Prostate gland (tissue), 2 donors: ENCODE results near the gene APLF. TPM values are rescaled to one million over a fixed set of nuclear protein-coding genes. Genes with fewer than 3 reads are reported as not detected.

ENCODE experiments used
- DNase-seq: peaks from one replicate; pipeline ENCODE4 v3.0.0-alpha.2; 2019; ENCODE audit warnings: low spot score
- H3K27ac ChIP-seq, 2 donors: fragments of 200-600 bp; sonication (generic); 2 replicates each; pipeline ENCODE4 v1.5.1; 2017 to 2019
- H3K27me3 ChIP-seq: fragments of 200-600 bp; sonication (generic); replicated peaks from 2 replicates; pipeline ENCODE4 v1.5.1; 2019; ENCODE audit not compliant: insufficient read depth
- H3K36me3 ChIP-seq, 2 donors: fragments of 200-600 bp; sonication (generic); 1 replicate in 1 of 2; 2 replicates in 1 of 2; pipeline versions ENCODE4 v1.5.1 to v1.8.1; 2017 to 2019
- H3K4me1 ChIP-seq: fragments of 200-600 bp; sonication (generic); replicated peaks from 2 replicates; pipeline ENCODE4 v1.5.1; 2019
- H3K4me3 ChIP-seq, 2 donors: fragments of 200-600 bp; sonication (generic); 2 replicates each; pipeline ENCODE4 v1.5.1; 2017 to 2019
- H3K9me3 ChIP-seq: fragments of 200-600 bp; sonication (generic); 2 replicates; pipeline ENCODE4 v1.5.1; 2017
- POLR2A ChIP-seq: fragments of 450-650 bp; IDR thresholded peaks from one replicate; pipeline ENCODE4 v1.6.1; 2016; ENCODE audit warnings: antibody characterized with exemption, mild to moderate bottlenecking
- POLR2AphosphoS5 ChIP-seq: sonication (generic); formaldehyde crosslinking; IDR thresholded peaks from one replicate; pipeline ENCODE4 v1.6.1; 2017; ENCODE audit warnings: antibody characterized with exemption
- WGBS: methylation state at CpG from one replicate; pipeline ENCODE4 v1.1.5; 2018; 5-methylcytosine and 5-hydroxymethylcytosine counted together
- intact Hi-C: fragments of 100-400 bp; cut with DNase I; formaldehyde crosslinking; loops from one replicate; pipeline ENCODE4 v1.14.2; 2022
- total RNA-seq, 2 donors: library from RNA; depleted of rRNA; stranded (reverse); fragments of >200 nt; gene quantifications; one replicate each; pipeline ENCODE4 v1.1.0, GENCODE V29; 2016
- TF ChIP-seq, protein P1 (sequence below), 4 experiments: fragments of 200-600 bp in 2 of 4; fragments of 450-650 bp in 2 of 4; sonication (generic) in 2 of 4; IDR thresholded peaks; 1 replicate in 3 of 4; 2 replicates in 1 of 4; pipeline ENCODE4 v1.5.1; 2016 to 2019; ENCODE audit warnings: antibody characterized with exemption in 4 of 4, mild to moderate bottlenecking in 2 of 4, moderate library complexity in 2 of 4

APLF gene
- total RNA-seq, 2 donors from 2014 or later = 7.3 to 10.2 TPM

DNA sequence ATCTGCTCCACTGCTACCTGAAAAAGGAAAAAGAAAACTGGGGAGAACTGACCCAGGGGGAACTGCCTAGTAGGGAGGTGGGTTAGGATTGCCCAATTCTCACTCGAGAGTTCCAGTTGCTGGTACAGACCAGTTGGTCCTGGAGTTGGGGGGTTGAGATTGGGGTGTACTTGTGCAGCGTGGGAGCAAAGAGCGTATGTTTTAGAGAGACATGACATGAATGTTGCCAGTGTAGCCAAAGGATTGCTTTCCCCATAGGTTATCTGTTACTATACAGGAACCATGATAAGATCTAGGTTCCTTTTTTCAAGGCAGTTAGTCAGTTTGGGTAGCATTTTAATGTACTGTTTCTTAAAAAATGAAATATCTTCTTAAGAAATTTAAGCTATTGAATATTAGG lies 68.6 kb downstream of the APLF start:
- no peaks in the 10 kb centered on the region for H3K9me3 ChIP-seq
- no peak overlapping the region for H3K27ac ChIP-seq
- no peaks in the 10 kb centered on the region for H3K27me3 ChIP-seq
- H3K4me1 ChIP-seq = no peaks in the 10 kb centered on the region
- TF ChIP-seq, protein P1, sequence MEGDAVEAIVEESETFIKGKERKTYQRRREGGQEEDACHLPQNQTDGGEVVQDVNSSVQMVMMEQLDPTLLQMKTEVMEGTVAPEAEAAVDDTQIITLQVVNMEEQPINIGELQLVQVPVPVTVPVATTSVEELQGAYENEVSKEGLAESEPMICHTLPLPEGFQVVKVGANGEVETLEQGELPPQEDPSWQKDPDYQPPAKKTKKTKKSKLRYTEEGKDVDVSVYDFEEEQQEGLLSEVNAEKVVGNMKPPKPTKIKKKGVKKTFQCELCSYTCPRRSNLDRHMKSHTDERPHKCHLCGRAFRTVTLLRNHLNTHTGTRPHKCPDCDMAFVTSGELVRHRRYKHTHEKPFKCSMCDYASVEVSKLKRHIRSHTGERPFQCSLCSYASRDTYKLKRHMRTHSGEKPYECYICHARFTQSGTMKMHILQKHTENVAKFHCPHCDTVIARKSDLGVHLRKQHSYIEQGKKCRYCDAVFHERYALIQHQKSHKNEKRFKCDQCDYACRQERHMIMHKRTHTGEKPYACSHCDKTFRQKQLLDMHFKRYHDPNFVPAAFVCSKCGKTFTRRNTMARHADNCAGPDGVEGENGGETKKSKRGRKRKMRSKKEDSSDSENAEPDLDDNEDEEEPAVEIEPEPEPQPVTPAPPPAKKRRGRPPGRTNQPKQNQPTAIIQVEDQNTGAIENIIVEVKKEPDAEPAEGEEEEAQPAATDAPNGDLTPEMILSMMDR (IDR thresholded peaks at IDR 0.05) = no peak
- TF ChIP-seq POLR2A (no peak), POLR2AphosphoS5 (no peak)
- H3K4me3 ChIP-seq = no peak overlapping the region
- no peak for DNase-seq
- intact Hi-C loops = no loop called here
- WGBS = 89% methylated on average over 3 of the region's 3 CpGs
- no peaks in the 10 kb centered on the region for H3K36me3 ChIP-seq

DNA sequence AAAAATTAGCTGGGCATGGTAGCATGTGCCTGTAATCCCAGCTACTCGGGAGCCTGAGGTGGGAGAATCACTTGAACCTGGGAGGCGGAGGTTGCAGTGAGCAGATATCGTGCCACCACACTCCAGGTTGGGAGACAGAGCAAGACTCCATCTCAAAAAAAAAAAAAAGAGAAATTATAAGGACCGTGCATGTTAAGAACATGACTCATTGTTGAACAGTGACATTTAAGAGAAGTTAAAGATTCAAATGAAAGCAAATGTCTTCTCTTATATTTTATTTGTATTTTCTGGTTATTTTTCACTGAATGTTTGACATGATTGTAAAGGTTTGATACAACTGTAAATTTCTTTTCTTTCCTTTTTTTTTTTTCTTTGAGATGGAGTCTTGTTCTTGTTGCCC lies 69.6 kb downstream of the APLF start:
- Histone ChIP-seq H3K4me1 (no peaks in the 10 kb centered on the region), H3K27ac (no peak overlapping the region), H3K4me3 (no peak overlapping the region), H3K9me3 (no peaks in the 10 kb centered on the region), H3K36me3 (no peaks in the 10 kb centered on the region), H3K27me3 (no peaks in the 10 kb centered on the region)
- 85% methylated on average over 4 of the region's 4 CpGs for WGBS
- intact Hi-C loops = no loop called here
- DNase-seq = no peak
- no peak for TF ChIP-seq POLR2AphosphoS5
- TF ChIP-seq, protein P1 (IDR thresholded peaks at IDR 0.05) = no peak
- TF ChIP-seq POLR2A = no peak

DNA sequence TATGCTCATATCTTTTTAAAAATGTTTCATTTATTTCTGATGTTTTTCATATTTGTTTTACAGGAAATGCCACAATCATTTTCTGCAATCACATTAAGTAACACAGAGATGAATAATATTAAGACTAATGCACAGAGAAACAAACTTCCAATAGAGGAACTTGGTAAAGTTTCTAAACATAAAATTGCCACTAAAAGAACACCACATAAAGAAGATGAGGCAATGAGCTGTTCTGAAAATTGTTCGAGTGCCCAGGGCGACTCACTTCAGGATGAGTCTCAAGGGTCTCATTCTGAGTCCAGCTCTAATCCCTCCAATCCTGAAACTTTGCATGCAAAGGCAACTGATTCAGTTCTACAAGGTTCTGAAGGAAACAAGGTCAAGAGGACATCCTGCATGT lies 70.4 kb downstream of the APLF start:
- WGBS = 88% methylated on average over 2 of the region's 2 CpGs
- H3K4me1 ChIP-seq = no peaks in the 10 kb centered on the region
- no peak overlapping the region for H3K4me3 ChIP-seq
- TF ChIP-seq, protein P1 (IDR thresholded peaks at IDR 0.05) = no peak
- TF ChIP-seq POLR2A = no peak
- no peak for TF ChIP-seq POLR2AphosphoS5
- no peaks in the 10 kb centered on the region for H3K36me3 ChIP-seq
- no peaks in the 10 kb centered on the region for H3K27me3 ChIP-seq
- no peaks in the 10 kb centered on the region for H3K9me3 ChIP-seq
- H3K27ac ChIP-seq = no peak overlapping the region
- DNase-seq = no peak
- intact Hi-C loops = no loop called here

DNA sequence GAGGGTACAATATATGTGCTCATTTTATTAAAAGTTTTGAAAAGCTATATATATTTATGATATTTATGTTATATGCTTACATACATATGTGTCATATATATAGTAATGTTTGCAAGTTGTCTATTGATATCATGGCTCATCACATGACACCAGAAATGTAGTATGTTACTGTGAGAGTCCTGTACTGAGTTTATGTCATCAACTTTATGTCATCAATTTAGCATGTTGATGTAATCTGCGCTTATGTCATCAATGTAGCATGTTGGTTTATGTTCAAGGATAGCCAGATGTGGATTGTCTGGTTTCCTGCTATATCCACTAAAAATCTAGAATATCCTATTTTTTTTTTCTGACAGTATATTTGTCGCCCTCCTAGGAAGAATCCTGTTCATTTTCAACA lies 77.4 kb downstream of the APLF start:
- no peaks in the 10 kb centered on the region for H3K4me1 ChIP-seq
- TF ChIP-seq POLR2A = no peak
- no peak for TF ChIP-seq POLR2AphosphoS5
- TF ChIP-seq, protein P1 (IDR thresholded peaks at IDR 0.05) = no peak
- WGBS = 98% methylated on average over 2 of the region's 2 CpGs
- H3K9me3 ChIP-seq = no peaks in the 10 kb centered on the region
- intact Hi-C loops = no loop called here
- no peak overlapping the region for H3K4me3 ChIP-seq
- no peaks in the 10 kb centered on the region for H3K27me3 ChIP-seq
- DNase-seq = no peak
- no peaks in the 10 kb centered on the region for H3K36me3 ChIP-seq
- H3K27ac ChIP-seq = no peak overlapping the region

DNA sequence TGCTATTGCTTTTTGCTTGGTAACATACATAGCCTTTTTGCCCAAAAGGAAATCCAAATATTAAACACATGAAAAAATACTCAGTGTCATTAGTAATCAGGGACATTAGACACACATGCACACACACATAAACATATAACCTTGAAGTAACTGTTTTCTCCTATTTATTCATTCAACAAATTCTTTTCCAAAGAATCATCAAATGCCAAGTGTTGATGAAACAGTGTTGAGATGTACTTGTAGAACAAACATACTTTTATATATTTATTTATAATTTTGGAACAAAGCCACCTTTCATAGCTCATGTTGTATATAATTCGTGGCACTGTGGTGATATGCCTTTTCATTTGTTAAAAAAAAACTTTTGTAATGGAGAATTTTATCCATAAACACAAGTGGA lies 81.0 kb downstream of the APLF start:
- TF ChIP-seq POLR2A = no peak
- Histone ChIP-seq H3K27me3 (no peaks in the 10 kb centered on the region), H3K9me3 (no peaks in the 10 kb centered on the region), H3K4me3 (no peak overlapping the region), H3K36me3 (no peaks in the 10 kb centered on the region), H3K27ac (no peak overlapping the region), H3K4me1 (no peaks in the 10 kb centered on the region)
- intact Hi-C loops = no loop called here
- DNase-seq = no peak
- 40% methylated on average over 1 of the region's 1 CpG for whole genome bisulfite sequencing
